H9 (cell line): Measurements from ENCODE around the gene MSH4. TPM values are rescaled to one million over a fixed set of nuclear protein-coding genes. Genes with fewer than 3 reads are reported as not detected.

Experiments used
- DNase-seq: peaks from one replicate; pipeline ENCODE4 v3.0.0-alpha.2; 2017
- H2AFZ ChIP-seq: one replicate; pipeline ENCODE4 v1.6.1; 2013; ENCODE audit warnings: mild to moderate bottlenecking, low read length, control low read depth, moderate library complexity
- H2AK5ac ChIP-seq: 2 replicates; pipeline ENCODE4 v1.6.1; 2013; ENCODE audit warnings: low read length, control low read depth, mixed read lengths; ENCODE audit not compliant: insufficient read length
- H2BK120ac ChIP-seq: one replicate; pipeline ENCODE4 v1.6.1; 2013; ENCODE audit warnings: low read depth, mild to moderate bottlenecking, low read length, control low read depth, inconsistent platforms; ENCODE audit not compliant: poor library complexity, severe bottlenecking
- H2BK12ac ChIP-seq: 2 replicates; pipeline ENCODE4 v1.6.1; 2013; ENCODE audit warnings: low read length, control low read depth, mixed read lengths, low read depth; ENCODE audit not compliant: insufficient read length
- H2BK15ac ChIP-seq: 2 replicates; pipeline ENCODE4 v1.6.1; 2013; ENCODE audit warnings: low read depth, low read length, control low read depth
- H2BK20ac ChIP-seq: one replicate; pipeline ENCODE4 v1.6.1; 2013; ENCODE audit warnings: low read depth, mild to moderate bottlenecking, low read length, control low read depth, inconsistent platforms; ENCODE audit not compliant: poor library complexity, severe bottlenecking
- H2BK5ac ChIP-seq: 2 replicates; pipeline ENCODE4 v1.6.1; 2013; ENCODE audit warnings: low read length, control low read depth, mixed read lengths; ENCODE audit not compliant: insufficient read length
- H3K14ac ChIP-seq: 2 replicates; pipeline ENCODE4 v1.6.1; 2013; ENCODE audit warnings: low read length, control low read depth; ENCODE audit not compliant: insufficient read depth
- H3K18ac ChIP-seq: 2 replicates; pipeline ENCODE4 v1.6.1; 2013; ENCODE audit warnings: low read depth, mild to moderate bottlenecking, mixed read lengths, low read length, control low read depth; ENCODE audit not compliant: insufficient read length
- H3K23ac ChIP-seq: 2 replicates; pipeline ENCODE4 v1.6.1; 2013; ENCODE audit warnings: low read length, control low read depth, mixed read lengths, low read depth; ENCODE audit not compliant: insufficient read length
- H3K23me2 ChIP-seq: 2 replicates; pipeline ENCODE4 v1.6.1; 2013; ENCODE audit warnings: low read depth, mild to moderate bottlenecking, mixed read lengths, low read length, control low read depth; ENCODE audit not compliant: insufficient read length, poor library complexity, severe bottlenecking
- H3K27ac ChIP-seq: 2 replicates; pipeline ENCODE4 v1.5.1; 2013; ENCODE audit warnings: low read length, control low read depth, mixed read lengths, low read depth; ENCODE audit not compliant: insufficient read length
- H3K27me3 ChIP-seq: 2 replicates; pipeline ENCODE4 v1.6.1; 2013; ENCODE audit warnings: low read length, control low read depth, inconsistent platforms; ENCODE audit not compliant: insufficient read depth
- H3K4ac ChIP-seq: 2 replicates; pipeline ENCODE4 v1.6.1; 2013; ENCODE audit warnings: low read depth, mild to moderate bottlenecking, control low read depth, inconsistent platforms, low read length, moderate library complexity
- H3K4me1 ChIP-seq: 2 replicates; pipeline ENCODE4 v1.6.1; 2013; ENCODE audit warnings: low read length, control low read depth, inconsistent platforms; ENCODE audit not compliant: insufficient read depth
- H3K4me2 ChIP-seq: 2 replicates; pipeline ENCODE4 v1.6.1; 2013; ENCODE audit warnings: low read length, control low read depth, mixed read lengths; ENCODE audit not compliant: insufficient read length, insufficient read depth
- H3K56ac ChIP-seq: 2 replicates; pipeline ENCODE4 v1.6.1; 2013; ENCODE audit warnings: low read depth, mild to moderate bottlenecking, mixed read lengths, low read length, control low read depth; ENCODE audit not compliant: insufficient read length
- H3K79me1 ChIP-seq: 2 replicates; pipeline ENCODE4 v1.6.1; 2013; ENCODE audit warnings: low read depth, mild to moderate bottlenecking, moderate library complexity, low read length, control low read depth, inconsistent platforms; ENCODE audit not compliant: insufficient read depth, poor library complexity, severe bottlenecking
- H3K79me2 ChIP-seq: 2 replicates; pipeline ENCODE4 v1.6.1; 2013; ENCODE audit warnings: low read length, control low read depth, inconsistent platforms; ENCODE audit not compliant: insufficient read depth
- H3K9ac ChIP-seq: 2 replicates; pipeline ENCODE4 v1.6.1; 2013; ENCODE audit warnings: low read length, control low read depth, mixed read lengths; ENCODE audit not compliant: insufficient read length; ENCODE audit errors: extremely low read depth
- H3K9me3 ChIP-seq: one replicate; pipeline ENCODE4 v1.6.1; 2013; ENCODE audit warnings: low read depth, low read length, inconsistent platforms; ENCODE audit not compliant: control insufficient read depth
- H3T11ph ChIP-seq: one replicate; pipeline ENCODE4 v1.6.1; 2013; ENCODE audit warnings: mild to moderate bottlenecking, low read length, control low read depth, inconsistent platforms
- H4K20me1 ChIP-seq: one replicate; pipeline ENCODE4 v1.6.1; 2013; ENCODE audit not compliant: control insufficient read depth, insufficient read length, insufficient read depth
- H4K5ac ChIP-seq: 2 replicates; pipeline ENCODE4 v1.6.1; 2013; ENCODE audit warnings: low read depth, mild to moderate bottlenecking, mixed read lengths, low read length, control low read depth; ENCODE audit not compliant: insufficient read length
- H4K8ac ChIP-seq: replicated peaks from 2 replicates; pipeline ENCODE4 v1.6.1; 2013; ENCODE audit warnings: low read length, control low read depth, mixed read lengths, low read depth; ENCODE audit not compliant: insufficient read length
- H4K91ac ChIP-seq: 2 replicates; pipeline ENCODE4 v1.6.1; 2013; ENCODE audit warnings: low read depth, mild to moderate bottlenecking, moderate library complexity, mixed read lengths, low read length, control low read depth; ENCODE audit not compliant: insufficient read length
- H3K27ac Mint-ChIP-seq, 3 experiments: 2 replicates in 2 of 3; 3 replicates in 1 of 3; pipeline ENCODE4 v1.8.0; 2020 to 2021; ENCODE audit warnings: mixed read lengths in 3 of 3, mild to moderate bottlenecking in 1 of 3, moderate library complexity in 1 of 3
- H3K27me3 Mint-ChIP-seq: 2 replicates; pipeline ENCODE4 v1.8.0; 2021; ENCODE audit warnings: low read depth, mild to moderate bottlenecking, moderate library complexity, mixed read lengths
- H3K36me3 Mint-ChIP-seq, 3 experiments: 2 replicates in 2 of 3; 3 replicates in 1 of 3; pipeline ENCODE4 v1.8.0; 2020 to 2021; ENCODE audit warnings: low read depth in 3 of 3, mixed read lengths in 3 of 3; ENCODE audit not compliant: insufficient read depth in 1 of 3
- H3K4me1 Mint-ChIP-seq, 2 experiments: 2 replicates each; pipeline ENCODE4 v1.8.0; 2020; ENCODE audit warnings: mixed read lengths in 2 of 2
- H3K4me3 Mint-ChIP-seq, 2 experiments: 2 replicates in 1 of 2; 3 replicates in 1 of 2; pipeline ENCODE4 v1.8.0; 2020 to 2021; ENCODE audit warnings: mild to moderate bottlenecking in 2 of 2, mixed read lengths in 2 of 2, moderate library complexity in 1 of 2
- H3K9me3 Mint-ChIP-seq, 2 experiments: 2 replicates in 1 of 2; 3 replicates in 1 of 2; pipeline ENCODE4 v1.8.0; 2020; ENCODE audit warnings: mild to moderate bottlenecking in 2 of 2, mixed read lengths in 2 of 2, moderate library complexity in 1 of 2
- CTCF ChIP-seq: fragments of 200-600 bp; sonication (generic); conservative IDR thresholded peaks from 3 replicates; pipeline ENCODE4 v1.8.0; 2021; ENCODE audit warnings: antibody characterized with exemption, mild to moderate bottlenecking
- WGBS: extraction: QIAGEN DNeasy Blood & Tissue Kit; methylation state at CpG from one replicate; pipeline ENCODE4 v1.1.7; 2013; ENCODE audit warnings: missing lambda C conversion rate, low lambda C conversion rate, mixed read lengths; ENCODE audit not compliant: insufficient read length; ENCODE audit errors: extremely low coverage; 5-methylcytosine and 5-hydroxymethylcytosine counted together
- total RNA-seq: library from RNA; stranded (reverse); gene quantifications from 2 replicates; pipeline ENCODE4 v1.2.1, GENCODE V29; 2021

MSH4 gene
- total RNA-seq, 1 experiment from 2014 or later, result 0.63 TPM

- Histone ChIP-seq H3K79me2 (peaks cover 28% of the 10 kb centered on the region; the same call in 1 of the 2 replicates), H2BK20ac (no peak overlapping the region), H3K4me1 (no peaks in the 10 kb centered on the region; the same call in 1 of the 2 replicates), H3K27me3 (no peaks in the 10 kb centered on the region), H3K9ac (peak overlapping the region; percentile 76), H3K27ac (peak overlapping the region; percentile 16), H4K20me1 (no peaks in the 10 kb centered on the region), H3K56ac (no peak overlapping the region), H2BK120ac (no peak overlapping the region), H2AFZ (peak overlapping the region; percentile 87), H3K9me3 (no peaks in the 10 kb centered on the region), H3T11ph (no peak overlapping the region), H4K5ac (peak overlapping the region; percentile 93), H3K23ac (no peak overlapping the region), H2BK12ac (no peak overlapping the region), H2BK15ac (no peak overlapping the region), H4K91ac (no peak overlapping the region), H3K18ac (peak overlapping the region; percentile 54), H4K8ac (no peak overlapping the region), H3K4ac (no peak overlapping the region; the same call in 1 of the 2 replicates), H2BK5ac (no peak overlapping the region), H3K79me1 (no peaks in the 10 kb centered on the region), H3K14ac (peak overlapping the region; percentile 38; the same call in 1 of the 2 replicates), H3K4me2 (peak overlapping the region; percentile 63), H3K23me2 (peaks cover 10% of the 10 kb centered on the region), H2AK5ac (no peak overlapping the region)
- DNase-seq, result no peak
- no peak for TF ChIP-seq CTCF
- peaks cover 22 to 33% of the 10 kb centered on the region in 2 experiments for H3K4me1 Mint-ChIP-seq
- no peaks in the 10 kb centered on the region for H3K9me3 Mint-ChIP-seq
- no CpG with 5 or more reads among the region's 9 CpGs for WGBS
- peak overlapping the region; percentile 98 to 99 for H3K4me3 Mint-ChIP-seq
- H3K36me3 Mint-ChIP-seq, result peaks cover 36 to 44% (median 41%) of the 10 kb centered on the region in 3 experiments
- H3K27ac Mint-ChIP-seq, result peak overlapping the region; percentile 59 to 98 (median 91); a peak in 6 of 7 replicates
- peaks cover 12% of the 10 kb centered on the region for H3K27me3 Mint-ChIP-seq
These were observed 11.2 kb upstream of the MSH4 start for GRCh38 chr1:75785320-75785982.
